Peyer's patch (tissue), 4 donors: ENCODE measurements around the gene C9. TPM values are rescaled to one million over a fixed set of nuclear protein-coding genes. Genes with fewer than 3 reads are reported as not detected.

Source experiments
- DNase-seq, 3 donors: peaks; one replicate each; pipeline ENCODE4 v3.0.0-alpha.2; 2017 to 2019
- H3K27ac ChIP-seq, 4 donors: fragments of 200-600 bp; sonication (generic); one replicate each; pipeline ENCODE4 v1.5.1; 2016 to 2019
- H3K27me3 ChIP-seq, 2 donors: fragments of 200-600 bp; sonication (generic); one replicate each; pipeline ENCODE4 v1.5.1; 2019
- H3K36me3 ChIP-seq, 3 donors: fragments of 200-600 bp; sonication (generic); one replicate each; pipeline ENCODE4 v1.5.1; 2016 to 2019
- H3K4me1 ChIP-seq, 4 donors: fragments of 200-600 bp; sonication (generic); one replicate each; pipeline ENCODE4 v1.5.1; 2016 to 2019
- H3K4me3 ChIP-seq, 4 donors: fragments of 200-600 bp; sonication (generic); 1 replicate in 3 of 4; 2 replicates in 1 of 4; pipeline ENCODE4 v1.5.1; 2016 to 2019; ENCODE audit warnings: mild to moderate bottlenecking in 1 of 4
- H3K9me3 ChIP-seq, 4 donors: fragments of 200-600 bp; sonication (generic); one replicate each; pipeline ENCODE4 v1.5.1; 2016 to 2019; ENCODE audit warnings: mild to moderate bottlenecking in 1 of 4
- POLR2A ChIP-seq, 2 donors: fragments of 450-650 bp; IDR thresholded peaks; one replicate each; pipeline ENCODE4 v1.5.1; 2017; ENCODE audit warnings: antibody characterized with exemption in 2 of 2, mild to moderate bottlenecking in 2 of 2, moderate library complexity in 2 of 2
- total RNA-seq, 4 donors: library from RNA; depleted of rRNA; stranded (reverse); fragments of >200 nt; gene quantifications; one replicate each; pipeline ENCODE4 v1.1.0, GENCODE V29; 2016
- TF ChIP-seq, protein P1 (sequence below), 6 experiments: fragments of 450-650 bp in 4 of 6; fragments of 200-600 bp in 2 of 6; sonication (generic) in 1 of 6; IDR thresholded peaks; one replicate each; pipeline ENCODE4 v1.5.1; 2017 to 2019; ENCODE audit warnings: antibody characterized with exemption in 6 of 6, mild to moderate bottlenecking in 3 of 6, moderate library complexity in 1 of 6

C9 gene
- total RNA-seq, 4 donors from 2014 or later = not detected

DNA sequence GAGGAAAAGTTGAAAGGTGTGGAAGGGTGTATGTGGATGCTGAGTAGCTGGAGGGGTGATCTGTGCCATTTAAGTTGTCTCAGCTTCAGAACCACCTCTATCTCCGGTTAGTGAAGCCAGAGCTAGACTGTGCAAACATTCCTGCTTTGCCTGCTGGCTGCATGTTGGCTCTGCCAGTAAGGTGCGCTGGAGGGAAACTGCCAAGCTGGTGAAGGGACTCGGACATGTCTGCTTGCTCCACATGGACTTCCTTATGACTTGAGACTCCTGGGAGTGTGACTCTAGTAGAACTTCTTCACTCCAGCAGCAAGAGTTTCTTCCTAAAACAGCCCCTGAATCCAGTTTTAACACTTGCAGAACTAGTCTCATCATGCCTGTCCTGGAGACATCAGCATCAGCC lies 32.5 kb upstream of the C9 start:
- Histone ChIP-seq H3K36me3 (no peaks in the 10 kb centered on the region), H3K4me3 (no peak overlapping the region), H3K9me3 (no peaks in the 10 kb centered on the region), H3K27ac (no peak overlapping the region), H3K27me3 (no peaks in the 10 kb centered on the region), H3K4me1 (peaks cover 0 to 29% (median 5%) of the 10 kb centered on the region in 4 donors)
- TF ChIP-seq POLR2A (IDR thresholded peaks at IDR 0.05) = no peak
- TF ChIP-seq, protein P1, sequence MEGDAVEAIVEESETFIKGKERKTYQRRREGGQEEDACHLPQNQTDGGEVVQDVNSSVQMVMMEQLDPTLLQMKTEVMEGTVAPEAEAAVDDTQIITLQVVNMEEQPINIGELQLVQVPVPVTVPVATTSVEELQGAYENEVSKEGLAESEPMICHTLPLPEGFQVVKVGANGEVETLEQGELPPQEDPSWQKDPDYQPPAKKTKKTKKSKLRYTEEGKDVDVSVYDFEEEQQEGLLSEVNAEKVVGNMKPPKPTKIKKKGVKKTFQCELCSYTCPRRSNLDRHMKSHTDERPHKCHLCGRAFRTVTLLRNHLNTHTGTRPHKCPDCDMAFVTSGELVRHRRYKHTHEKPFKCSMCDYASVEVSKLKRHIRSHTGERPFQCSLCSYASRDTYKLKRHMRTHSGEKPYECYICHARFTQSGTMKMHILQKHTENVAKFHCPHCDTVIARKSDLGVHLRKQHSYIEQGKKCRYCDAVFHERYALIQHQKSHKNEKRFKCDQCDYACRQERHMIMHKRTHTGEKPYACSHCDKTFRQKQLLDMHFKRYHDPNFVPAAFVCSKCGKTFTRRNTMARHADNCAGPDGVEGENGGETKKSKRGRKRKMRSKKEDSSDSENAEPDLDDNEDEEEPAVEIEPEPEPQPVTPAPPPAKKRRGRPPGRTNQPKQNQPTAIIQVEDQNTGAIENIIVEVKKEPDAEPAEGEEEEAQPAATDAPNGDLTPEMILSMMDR (IDR thresholded peaks at IDR 0.05) = no peak
- no peak for DNase-seq

DNA sequence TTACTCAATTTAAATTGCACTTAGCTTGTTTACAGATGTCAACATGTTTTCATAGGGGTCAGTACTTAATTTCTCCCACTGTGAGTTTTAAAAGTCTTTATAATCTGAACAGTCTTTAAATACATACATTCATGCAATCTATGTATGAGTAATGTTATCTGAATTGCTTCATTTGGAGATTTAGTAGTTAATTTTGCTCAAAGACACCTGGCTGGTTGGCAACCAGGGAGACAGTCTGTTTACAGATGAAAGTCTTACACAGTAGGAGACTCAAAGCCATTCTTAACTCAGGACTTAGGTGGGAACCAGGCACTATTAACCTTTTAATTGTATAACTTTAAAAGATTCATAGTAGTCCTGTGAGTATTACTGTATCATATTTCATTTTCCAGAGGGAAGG lies 31.2 kb upstream of the C9 start:
- H3K9me3 ChIP-seq = no peaks in the 10 kb centered on the region
- no peak overlapping the region for H3K4me3 ChIP-seq
- no peaks in the 10 kb centered on the region for H3K27me3 ChIP-seq
- peaks cover 0 to 20% (median 1%) of the 10 kb centered on the region in 4 donors for H3K4me1 ChIP-seq
- H3K36me3 ChIP-seq = peaks cover 0 to 8% (median 0%) of the 10 kb centered on the region in 3 donors
- H3K27ac ChIP-seq = peak overlapping the region in 2 of 4 donors; percentile 15 to 16
- no peak for TF ChIP-seq POLR2A (IDR thresholded peaks at IDR 0.05)
- TF ChIP-seq, protein P1 (IDR thresholded peaks at IDR 0.05) = no peak
- DNase-seq = no peak

DNA sequence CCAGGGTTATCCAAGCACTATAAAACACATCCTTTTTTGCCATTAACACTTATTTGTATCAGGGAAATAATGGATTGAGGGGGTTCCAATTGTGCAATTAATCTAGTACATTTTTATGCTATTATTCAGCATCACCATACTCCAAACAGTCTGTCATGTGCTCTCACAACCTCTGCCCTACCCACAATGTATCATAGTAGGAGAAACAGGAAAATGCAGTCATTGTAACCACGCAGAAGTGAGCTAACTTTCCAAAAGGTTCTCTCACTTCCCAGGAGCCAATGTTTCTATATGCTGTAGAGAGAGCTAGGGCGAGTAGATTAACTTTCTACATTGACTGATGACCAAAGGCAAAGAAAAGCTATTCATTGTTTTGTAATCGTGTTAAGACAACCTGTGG lies 30.7 kb upstream of the C9 start:
- Histone ChIP-seq H3K36me3 (peaks cover 0 to 14% (median 0%) of the 10 kb centered on the region in 3 donors), H3K4me3 (no peak overlapping the region), H3K9me3 (no peaks in the 10 kb centered on the region), H3K27ac (peak overlapping the region in 2 of 4 donors; percentile 15 to 16), H3K4me1 (peaks cover 0 to 15% (median 0%) of the 10 kb centered on the region in 4 donors), H3K27me3 (no peaks in the 10 kb centered on the region)
- TF ChIP-seq, protein P1 (IDR thresholded peaks at IDR 0.05) = no peak
- TF ChIP-seq POLR2A (IDR thresholded peaks at IDR 0.05) = no peak
- no peak for DNase-seq

DNA sequence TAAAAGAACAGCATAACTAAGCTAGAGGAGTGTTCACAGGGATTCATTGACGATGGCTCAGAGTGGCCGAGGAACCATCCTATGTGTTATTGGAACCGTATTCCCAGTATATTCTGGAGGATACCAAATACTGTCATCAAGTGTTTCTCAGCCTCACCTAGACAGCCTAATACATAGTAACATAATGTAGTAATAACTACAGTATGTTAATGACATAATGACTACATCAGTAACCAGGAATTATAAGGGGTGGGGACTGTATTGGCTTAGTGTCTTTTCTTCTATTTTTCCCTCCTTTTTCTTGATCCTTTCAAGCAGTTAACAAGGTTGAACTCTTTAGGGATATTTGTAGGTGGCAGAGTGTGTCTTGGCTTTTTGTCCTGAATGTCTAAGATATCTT lies 26.6 kb upstream of the C9 start:
- Histone ChIP-seq H3K27me3 (no peaks in the 10 kb centered on the region), H3K36me3 (peaks cover 0 to 50% (median 0%) of the 10 kb centered on the region in 3 donors), H3K4me3 (no peak overlapping the region), H3K4me1 (no peaks in the 10 kb centered on the region), H3K27ac (no peak overlapping the region), H3K9me3 (no peaks in the 10 kb centered on the region)
- TF ChIP-seq POLR2A (IDR thresholded peaks at IDR 0.05) = no peak
- TF ChIP-seq, protein P1 (IDR thresholded peaks at IDR 0.05) = no peak
- DNase-seq = no peak

DNA sequence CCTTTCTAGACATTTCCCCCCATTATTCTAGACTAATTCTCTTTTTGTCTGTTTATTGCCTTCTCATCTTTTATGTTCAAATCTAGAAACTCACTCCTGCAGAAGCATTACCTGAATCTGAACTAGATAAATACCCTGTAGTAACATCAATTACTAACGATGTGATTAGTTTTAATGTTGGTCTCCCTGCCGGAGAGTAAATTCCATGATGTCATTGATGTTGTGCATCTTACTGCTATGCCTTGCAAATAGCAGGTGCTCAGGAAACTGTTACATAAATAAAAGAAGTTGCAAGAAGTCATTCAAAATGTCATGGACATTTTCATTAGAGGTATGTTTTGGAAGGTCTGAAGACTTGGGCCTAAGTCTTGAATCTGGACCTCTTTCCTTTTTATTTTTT lies 23.0 kb upstream of the C9 start:
- no peak for DNase-seq
- Histone ChIP-seq H3K27ac (no peak overlapping the region), H3K27me3 (no peaks in the 10 kb centered on the region), H3K9me3 (no peaks in the 10 kb centered on the region), H3K4me3 (no peak overlapping the region), H3K36me3 (peaks cover 0 to 73% (median 0%) of the 10 kb centered on the region in 3 donors), H3K4me1 (no peaks in the 10 kb centered on the region)
- TF ChIP-seq, protein P1 (IDR thresholded peaks at IDR 0.05) = no peak
- TF ChIP-seq POLR2A (IDR thresholded peaks at IDR 0.05) = no peak

DNA sequence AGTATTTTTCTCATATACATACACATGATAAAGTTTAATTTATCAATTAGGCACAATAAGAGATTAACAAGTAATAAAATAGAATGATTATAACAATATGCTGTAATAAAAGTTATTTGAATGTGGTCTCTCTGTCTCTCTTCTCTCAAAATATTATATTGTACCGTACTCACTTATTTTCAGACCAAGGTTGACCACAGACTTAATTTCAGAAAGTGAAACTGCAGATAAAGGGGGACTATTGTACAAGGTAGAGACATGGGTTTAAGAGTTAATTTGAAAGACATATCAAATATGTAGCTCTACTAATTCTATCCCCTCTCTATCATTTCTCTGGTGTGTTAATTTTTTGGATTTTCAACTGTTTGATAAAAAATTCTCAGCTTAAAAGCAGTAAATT lies 20.0 kb upstream of the C9 start:
- no peak for TF ChIP-seq POLR2A (IDR thresholded peaks at IDR 0.05)
- TF ChIP-seq, protein P1 (IDR thresholded peaks at IDR 0.05) = no peak
- Histone ChIP-seq H3K27me3 (no peaks in the 10 kb centered on the region), H3K36me3 (peaks cover 0 to 70% (median 0%) of the 10 kb centered on the region in 3 donors), H3K9me3 (no peaks in the 10 kb centered on the region), H3K4me3 (no peak overlapping the region), H3K27ac (no peak overlapping the region), H3K4me1 (no peaks in the 10 kb centered on the region)
- no peak for DNase-seq
